ENCODE data around the gene IL17RE. TPM values are rescaled to one million over a fixed set of nuclear protein-coding genes. Genes with fewer than 3 reads are reported as not detected.

Gene IL17RE
- total and polyA plus RNA-seq, 2 of the 13 experiments (the other 11 are each of a cell fraction or from before 2014, with no cell fraction given), result 14.5 to 24.1 TPM

DNA sequence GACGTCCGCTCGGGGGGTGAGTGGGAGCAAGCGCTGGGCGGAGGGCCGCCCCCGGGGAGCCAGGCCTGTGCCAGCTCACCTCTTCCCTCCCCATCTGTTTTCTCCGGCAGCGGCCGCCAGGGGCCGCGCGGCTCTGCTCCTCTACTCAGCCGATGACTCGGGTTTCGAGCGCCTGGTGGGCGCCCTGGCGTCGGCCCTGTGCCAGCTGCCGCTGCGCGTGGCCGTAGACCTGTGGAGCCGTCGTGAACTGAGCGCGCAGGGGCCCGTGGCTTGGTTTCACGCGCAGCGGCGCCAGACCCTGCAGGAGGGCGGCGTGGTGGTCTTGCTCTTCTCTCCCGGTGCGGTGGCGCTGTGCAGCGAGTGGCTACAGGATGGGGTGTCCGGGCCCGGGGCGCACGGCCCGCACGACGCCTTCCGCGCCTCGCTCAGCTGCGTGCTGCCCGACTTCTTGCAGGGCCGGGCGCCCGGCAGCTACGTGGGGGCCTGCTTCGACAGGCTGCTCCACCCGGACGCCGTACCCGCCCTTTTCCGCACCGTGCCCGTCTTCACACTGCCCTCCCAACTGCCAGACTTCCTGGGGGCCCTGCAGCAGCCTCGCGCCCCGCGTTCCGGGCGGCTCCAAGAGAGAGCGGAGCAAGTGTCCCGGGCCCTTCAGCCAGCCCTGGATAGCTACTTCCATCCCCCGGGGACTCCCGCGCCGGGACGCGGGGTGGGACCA, 30.4 kb downstream of the IL17RE start (continued):
- TF ChIP-seq ZNF639 (CRISPR knock-in tag; conservative IDR thresholded peaks at IDR 0.05), result no peak
- TF ChIP-seq, protein P1, sequence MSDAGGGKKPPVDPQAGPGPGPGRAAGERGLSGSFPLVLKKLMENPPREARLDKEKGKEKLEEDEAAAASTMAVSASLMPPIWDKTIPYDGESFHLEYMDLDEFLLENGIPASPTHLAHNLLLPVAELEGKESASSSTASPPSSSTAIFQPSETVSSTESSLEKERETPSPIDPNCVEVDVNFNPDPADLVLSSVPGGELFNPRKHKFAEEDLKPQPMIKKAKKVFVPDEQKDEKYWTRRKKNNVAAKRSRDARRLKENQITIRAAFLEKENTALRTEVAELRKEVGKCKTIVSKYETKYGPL (CRISPR knock-in tag; IDR thresholded peaks at IDR 0.05), result no peak
- peak; percentile 62 for TF ChIP-seq NR0B2 (CRISPR knock-in tag; IDR thresholded peaks at IDR 0.05)
- TF ChIP-seq, protein P2, sequence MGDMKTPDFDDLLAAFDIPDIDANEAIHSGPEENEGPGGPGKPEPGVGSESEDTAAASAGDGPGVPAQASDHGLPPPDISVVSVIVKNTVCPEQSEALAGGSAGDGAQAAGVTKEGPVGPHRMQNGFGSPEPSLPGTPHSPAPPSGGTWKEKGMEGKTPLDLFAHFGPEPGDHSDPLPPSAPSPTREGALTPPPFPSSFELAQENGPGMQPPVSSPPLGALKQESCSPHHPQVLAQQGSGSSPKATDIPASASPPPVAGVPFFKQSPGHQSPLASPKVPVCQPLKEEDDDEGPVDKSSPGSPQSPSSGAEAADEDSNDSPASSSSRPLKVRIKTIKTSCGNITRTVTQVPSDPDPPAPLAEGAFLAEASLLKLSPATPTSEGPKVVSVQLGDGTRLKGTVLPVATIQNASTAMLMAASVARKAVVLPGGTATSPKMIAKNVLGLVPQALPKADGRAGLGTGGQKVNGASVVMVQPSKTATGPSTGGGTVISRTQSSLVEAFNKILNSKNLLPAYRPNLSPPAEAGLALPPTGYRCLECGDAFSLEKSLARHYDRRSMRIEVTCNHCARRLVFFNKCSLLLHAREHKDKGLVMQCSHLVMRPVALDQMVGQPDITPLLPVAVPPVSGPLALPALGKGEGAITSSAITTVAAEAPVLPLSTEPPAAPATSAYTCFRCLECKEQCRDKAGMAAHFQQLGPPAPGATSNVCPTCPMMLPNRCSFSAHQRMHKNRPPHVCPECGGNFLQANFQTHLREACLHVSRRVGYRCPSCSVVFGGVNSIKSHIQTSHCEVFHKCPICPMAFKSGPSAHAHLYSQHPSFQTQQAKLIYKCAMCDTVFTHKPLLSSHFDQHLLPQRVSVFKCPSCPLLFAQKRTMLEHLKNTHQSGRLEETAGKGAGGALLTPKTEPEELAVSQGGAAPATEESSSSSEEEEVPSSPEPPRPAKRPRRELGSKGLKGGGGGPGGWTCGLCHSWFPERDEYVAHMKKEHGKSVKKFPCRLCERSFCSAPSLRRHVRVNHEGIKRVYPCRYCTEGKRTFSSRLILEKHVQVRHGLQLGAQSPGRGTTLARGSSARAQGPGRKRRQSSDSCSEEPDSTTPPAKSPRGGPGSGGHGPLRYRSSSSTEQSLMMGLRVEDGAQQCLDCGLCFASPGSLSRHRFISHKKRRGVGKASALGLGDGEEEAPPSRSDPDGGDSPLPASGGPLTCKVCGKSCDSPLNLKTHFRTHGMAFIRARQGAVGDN (CRISPR knock-in tag; IDR thresholded peaks at IDR 0.05), result peak; percentile 91
- TF ChIP-seq, protein P3, sequence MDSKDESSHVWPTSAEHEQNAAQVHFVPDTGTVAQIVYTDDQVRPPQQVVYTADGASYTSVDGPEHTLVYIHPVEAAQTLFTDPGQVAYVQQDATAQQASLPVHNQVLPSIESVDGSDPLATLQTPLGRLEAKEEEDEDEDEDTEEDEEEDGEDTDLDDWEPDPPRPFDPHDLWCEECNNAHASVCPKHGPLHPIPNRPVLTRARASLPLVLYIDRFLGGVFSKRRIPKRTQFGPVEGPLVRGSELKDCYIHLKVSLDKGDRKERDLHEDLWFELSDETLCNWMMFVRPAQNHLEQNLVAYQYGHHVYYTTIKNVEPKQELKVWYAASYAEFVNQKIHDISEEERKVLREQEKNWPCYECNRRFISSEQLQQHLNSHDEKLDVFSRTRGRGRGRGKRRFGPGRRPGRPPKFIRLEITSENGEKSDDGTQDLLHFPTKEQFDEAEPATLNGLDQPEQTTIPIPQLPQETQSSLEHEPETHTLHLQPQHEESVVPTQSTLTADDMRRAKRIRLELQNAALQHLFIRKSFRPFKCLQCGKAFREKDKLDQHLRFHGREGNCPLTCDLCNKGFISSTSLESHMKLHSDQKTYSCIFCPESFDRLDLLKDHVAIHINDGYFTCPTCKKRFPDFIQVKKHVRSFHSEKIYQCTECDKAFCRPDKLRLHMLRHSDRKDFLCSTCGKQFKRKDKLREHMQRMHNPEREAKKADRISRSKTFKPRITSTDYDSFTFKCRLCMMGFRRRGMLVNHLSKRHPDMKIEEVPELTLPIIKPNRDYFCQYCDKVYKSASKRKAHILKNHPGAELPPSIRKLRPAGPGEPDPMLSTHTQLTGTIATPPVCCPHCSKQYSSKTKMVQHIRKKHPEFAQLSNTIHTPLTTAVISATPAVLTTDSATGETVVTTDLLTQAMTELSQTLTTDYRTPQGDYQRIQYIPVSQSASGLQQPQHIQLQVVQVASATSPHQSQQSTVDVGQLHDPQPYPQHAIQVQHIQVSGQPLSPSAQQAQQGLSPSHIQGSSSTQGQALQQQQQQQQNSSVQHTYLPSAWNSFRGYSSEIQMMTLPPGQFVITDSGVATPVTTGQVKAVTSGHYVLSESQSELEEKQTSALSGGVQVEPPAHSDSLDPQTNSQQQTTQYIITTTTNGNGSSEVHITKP (CRISPR knock-in tag; IDR thresholded peaks at IDR 0.05; ENCODE audit: low read depth), result no peak
- TF ChIP-seq KLF15 (CRISPR knock-in tag; IDR thresholded peaks at IDR 0.05; ENCODE audit: borderline replicate concordance), result no peak
- no peak for TF ChIP-seq GMEB2 (CRISPR knock-in tag; IDR thresholded peaks at IDR 0.05; ENCODE audit: low read depth)
- no peak for TF ChIP-seq ZNF552 (CRISPR knock-in tag; IDR thresholded peaks at IDR 0.05; ENCODE audit: borderline replicate concordance)
- 0 out of 4 replicates have a peak, but pooled peaks of 1 of the 2 experiments have one; percentile 59 for TF ChIP-seq POLR2A (IDR thresholded peaks at IDR 0.05; ENCODE audit: insufficient read depth in 1 of 2, low read depth in 2 of 2, low read length in 2 of 2)
- TF ChIP-seq FOXP4 (CRISPR knock-in tag; IDR thresholded peaks at IDR 0.05), result no peak; the same call in 1 of the 2 replicates
- peak; percentile 89 for TF ChIP-seq ZNF501 (CRISPR knock-in tag; IDR thresholded peaks at IDR 0.05)
- peak; percentile 90 for TF ChIP-seq EED (CRISPR knock-in tag; IDR thresholded peaks at IDR 0.05)
- TF ChIP-seq SMYD3 (CRISPR knock-in tag; IDR thresholded peaks at IDR 0.05), result no peak
- TF ChIP-seq MIXL1 (CRISPR knock-in tag; IDR thresholded peaks at IDR 0.05), result no peak

Data from HepG2 (cell line).